H1 (cell line): ENCODE measurements around the gene PDCD7. TPM values are rescaled to one million over a fixed set of nuclear protein-coding genes. Genes with fewer than 3 reads are reported as not detected.

ENCODE experiments used
- EGR1 ChIP-seq: IDR thresholded peaks from 2 replicates; pipeline ENCODE4 v1.6.1; 2011; ENCODE audit warnings: low read depth, low read length, borderline replicate concordance
- NRF1 ChIP-seq: IDR thresholded peaks from 2 replicates; pipeline ENCODE4 v1.6.1; 2011; ENCODE audit warnings: mild to moderate bottlenecking, low read depth, low read length, improper control_type of control experiment
- SP1 ChIP-seq: IDR thresholded peaks from 2 replicates; pipeline ENCODE4 v1.6.1; 2011; ENCODE audit warnings: low read depth, low read length
- polyA plus RNA-seq, 7 experiments: library from polyadenylated mRNA; depleted of rRNA in 3 of 7; stranded (reverse) in 5 of 7; unstranded in 2 of 7; fragments of >200 nt in 5 of 7; fragments of 200-250 nt in 2 of 7; gene quantifications; 1 replicate in 5 of 7; 2 replicates in 1 of 7; 4 replicates in 1 of 7; pipeline versions ENCODE4 v1.2.1 to v1.2.3, GENCODE V29; 2011 to 2013; ENCODE audit warnings: missing spikeins in 2 of 7, mixed read lengths in 2 of 7
- total RNA-seq: library from RNA; stranded (reverse); fragmentation: NEBNext Ultra II Directional; extraction: Animal tissue kit (Norgen Biotek cat#: 25700); gene quantifications from 2 replicates; pipeline ENCODE4 v1.2.1, GENCODE V29; 2021

PDCD7 gene
- total and polyA plus RNA-seq, 2 of the 8 experiments (the other 6 are each of a cell fraction or from before 2014, with no cell fraction given) = 11.5 to 25.6 TPM

DNA sequence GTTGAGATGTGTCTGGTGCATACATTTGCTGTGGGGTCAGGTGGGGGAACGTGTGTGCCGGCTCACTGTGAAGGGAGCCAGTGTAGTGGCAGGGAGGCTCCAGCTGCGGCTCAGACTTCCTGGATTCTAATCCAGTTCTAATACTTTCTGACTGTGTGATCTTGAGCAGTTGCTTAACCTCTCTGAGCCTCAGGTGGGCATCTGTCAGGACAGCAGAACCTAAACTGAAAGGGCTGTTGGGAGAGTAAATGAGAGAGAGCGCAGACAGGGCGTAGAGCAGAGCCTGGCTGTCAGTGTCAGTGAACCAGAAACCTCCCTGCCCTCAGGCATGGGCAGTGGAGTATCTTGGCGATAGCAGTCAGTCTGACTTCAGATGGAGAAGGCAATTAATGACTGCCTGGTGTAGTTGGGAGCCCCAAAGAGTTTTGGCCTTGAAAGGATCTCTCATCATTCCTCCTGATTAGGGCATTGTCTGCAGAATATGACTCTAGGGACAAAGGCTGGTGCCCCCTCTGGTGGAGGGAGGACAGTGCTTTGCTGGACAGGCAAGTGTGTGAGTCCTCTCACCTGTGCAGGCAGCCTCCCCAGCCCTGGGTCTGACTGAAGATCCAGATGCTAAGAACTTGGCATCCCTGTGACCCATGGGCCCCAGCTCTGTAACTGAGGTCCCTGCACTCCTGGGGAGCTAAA is 47.5 kb downstream of the PDCD7 start (continued):
- TF ChIP-seq NRF1 (no peak), SP1 (no peak), EGR1 (no peak)
- TF ChIP-seq, all 59 proteins: peak for 2
